LNCAP (cell line): ENCODE results near the gene NFATC3.

Experiments
- TF ChIP-seq, protein P1 (sequence below): fragments of 450-650 bp; IDR thresholded peaks from 2 replicates; pipeline ENCODE4 v1.5.1; 2017; ENCODE audit warnings: mild to moderate bottlenecking

The NFATC3 gene

DNA sequence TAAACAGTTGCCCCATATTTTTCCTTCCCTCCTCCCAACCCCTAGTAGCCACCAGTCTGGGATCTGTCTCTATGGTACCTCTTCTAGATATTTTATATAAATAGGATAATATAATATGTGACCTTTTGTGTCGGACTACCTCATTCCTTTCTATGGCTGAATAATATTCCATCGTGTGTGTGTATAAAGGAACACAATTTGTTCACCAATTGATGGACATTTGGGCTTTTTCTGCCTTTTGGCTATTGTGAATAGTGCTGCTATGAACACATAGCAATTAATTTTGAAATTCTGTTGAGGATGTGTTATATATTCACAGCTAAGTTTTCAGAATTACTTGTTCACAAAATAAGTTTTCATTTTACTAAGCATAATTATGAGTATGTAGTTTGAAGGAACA lies 2.5 kb downstream of the NFATC3 start:
- TF ChIP-seq, protein P1, sequence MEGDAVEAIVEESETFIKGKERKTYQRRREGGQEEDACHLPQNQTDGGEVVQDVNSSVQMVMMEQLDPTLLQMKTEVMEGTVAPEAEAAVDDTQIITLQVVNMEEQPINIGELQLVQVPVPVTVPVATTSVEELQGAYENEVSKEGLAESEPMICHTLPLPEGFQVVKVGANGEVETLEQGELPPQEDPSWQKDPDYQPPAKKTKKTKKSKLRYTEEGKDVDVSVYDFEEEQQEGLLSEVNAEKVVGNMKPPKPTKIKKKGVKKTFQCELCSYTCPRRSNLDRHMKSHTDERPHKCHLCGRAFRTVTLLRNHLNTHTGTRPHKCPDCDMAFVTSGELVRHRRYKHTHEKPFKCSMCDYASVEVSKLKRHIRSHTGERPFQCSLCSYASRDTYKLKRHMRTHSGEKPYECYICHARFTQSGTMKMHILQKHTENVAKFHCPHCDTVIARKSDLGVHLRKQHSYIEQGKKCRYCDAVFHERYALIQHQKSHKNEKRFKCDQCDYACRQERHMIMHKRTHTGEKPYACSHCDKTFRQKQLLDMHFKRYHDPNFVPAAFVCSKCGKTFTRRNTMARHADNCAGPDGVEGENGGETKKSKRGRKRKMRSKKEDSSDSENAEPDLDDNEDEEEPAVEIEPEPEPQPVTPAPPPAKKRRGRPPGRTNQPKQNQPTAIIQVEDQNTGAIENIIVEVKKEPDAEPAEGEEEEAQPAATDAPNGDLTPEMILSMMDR: no peak

DNA sequence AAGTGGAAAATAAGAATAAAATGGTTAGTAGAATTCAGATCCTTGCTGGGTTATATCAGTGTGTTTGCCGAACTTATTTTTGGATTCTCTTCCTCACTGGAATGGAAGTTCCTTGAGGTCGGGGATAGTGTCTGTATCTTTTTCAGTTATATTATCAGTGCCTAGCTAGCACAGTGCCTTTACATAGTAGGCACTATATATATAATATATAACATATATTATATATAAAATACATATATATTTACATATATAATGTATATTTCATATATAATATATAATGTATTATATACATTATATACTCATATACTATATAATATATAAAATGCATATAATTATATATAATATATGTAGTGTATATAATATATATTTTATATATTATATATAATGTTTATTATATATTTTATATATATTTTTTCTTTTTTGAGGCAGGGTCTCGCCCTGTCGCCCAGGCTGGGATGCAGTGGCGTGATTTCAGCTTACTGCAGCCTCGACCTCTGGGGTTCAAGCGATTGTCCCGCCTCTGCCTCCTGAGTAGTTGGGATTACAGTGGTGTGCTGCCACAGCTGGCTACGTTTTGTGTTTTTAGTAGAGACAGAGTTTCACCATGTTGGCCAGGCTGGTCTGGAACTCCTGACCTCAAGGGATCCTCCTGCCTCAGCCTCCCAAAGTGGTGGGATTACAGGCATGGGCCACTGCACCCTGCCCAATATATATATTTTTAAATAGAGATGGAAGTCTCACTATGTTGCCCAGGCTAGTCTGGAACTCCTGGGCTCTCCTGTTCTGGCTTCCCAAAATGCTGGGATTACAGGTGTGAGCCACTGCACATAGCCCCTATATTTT lies 3.2 kb downstream of the NFATC3 start:
- TF ChIP-seq, protein P1: no peak

DNA sequence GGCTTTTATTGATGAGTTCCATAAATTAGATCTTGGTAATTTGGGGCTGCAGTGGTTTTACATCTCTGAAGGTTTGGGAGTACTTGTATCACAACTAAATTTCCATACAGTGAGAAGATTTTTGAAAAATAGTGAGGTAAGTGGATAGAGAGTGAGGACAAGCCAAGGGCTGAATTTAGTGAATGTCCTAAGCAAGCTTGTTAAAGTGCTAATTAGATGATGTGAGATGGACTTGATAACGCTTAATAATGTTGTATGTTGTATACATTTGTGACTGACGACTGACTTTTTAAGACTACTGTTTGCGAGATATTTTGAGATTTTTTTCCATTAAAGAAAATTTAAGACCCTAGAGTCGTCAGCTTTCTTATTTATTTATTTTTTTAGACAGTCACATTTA lies 3.9 kb downstream of the NFATC3 start:
- TF ChIP-seq, protein P1: no peak

DNA sequence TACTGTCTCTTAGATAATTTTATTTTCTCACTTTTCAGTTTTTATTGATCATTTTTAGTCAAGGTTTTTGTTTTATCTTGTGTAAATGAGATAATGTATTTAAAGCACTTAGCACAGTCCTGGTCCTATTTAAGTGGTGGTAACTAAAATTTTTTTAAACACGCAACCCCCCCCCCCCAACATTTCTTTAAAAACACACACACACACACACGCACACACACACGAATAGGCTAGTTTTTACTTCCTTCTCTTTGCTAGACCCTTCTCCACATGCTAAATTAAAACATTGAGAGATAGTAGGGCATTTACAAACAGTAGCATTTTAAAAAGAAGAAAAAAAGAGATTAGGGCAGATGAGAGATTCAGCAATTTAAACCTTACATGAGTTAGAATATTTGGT lies 5.0 kb downstream of the NFATC3 start:
- TF ChIP-seq, protein P1: no peak

DNA sequence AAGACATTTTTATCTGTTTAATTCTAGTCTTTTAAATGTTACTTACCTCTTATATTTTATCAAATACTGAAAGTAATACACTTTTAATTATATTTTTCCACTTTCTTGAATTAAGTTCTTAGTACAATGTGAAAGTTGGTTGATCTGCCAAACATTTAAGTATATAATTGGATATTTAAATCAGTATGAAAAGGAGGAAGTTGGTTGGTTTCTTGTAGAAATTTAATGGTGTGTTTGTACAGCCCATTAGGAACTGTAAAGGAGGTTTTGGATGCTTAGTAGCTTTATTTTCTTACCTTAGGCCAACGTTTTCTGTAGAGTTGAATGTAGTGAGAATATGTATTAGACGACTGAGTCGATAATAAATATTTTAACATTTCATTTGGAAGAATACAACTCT lies 5.4 kb downstream of the NFATC3 start:
- TF ChIP-seq, protein P1: no peak

DNA sequence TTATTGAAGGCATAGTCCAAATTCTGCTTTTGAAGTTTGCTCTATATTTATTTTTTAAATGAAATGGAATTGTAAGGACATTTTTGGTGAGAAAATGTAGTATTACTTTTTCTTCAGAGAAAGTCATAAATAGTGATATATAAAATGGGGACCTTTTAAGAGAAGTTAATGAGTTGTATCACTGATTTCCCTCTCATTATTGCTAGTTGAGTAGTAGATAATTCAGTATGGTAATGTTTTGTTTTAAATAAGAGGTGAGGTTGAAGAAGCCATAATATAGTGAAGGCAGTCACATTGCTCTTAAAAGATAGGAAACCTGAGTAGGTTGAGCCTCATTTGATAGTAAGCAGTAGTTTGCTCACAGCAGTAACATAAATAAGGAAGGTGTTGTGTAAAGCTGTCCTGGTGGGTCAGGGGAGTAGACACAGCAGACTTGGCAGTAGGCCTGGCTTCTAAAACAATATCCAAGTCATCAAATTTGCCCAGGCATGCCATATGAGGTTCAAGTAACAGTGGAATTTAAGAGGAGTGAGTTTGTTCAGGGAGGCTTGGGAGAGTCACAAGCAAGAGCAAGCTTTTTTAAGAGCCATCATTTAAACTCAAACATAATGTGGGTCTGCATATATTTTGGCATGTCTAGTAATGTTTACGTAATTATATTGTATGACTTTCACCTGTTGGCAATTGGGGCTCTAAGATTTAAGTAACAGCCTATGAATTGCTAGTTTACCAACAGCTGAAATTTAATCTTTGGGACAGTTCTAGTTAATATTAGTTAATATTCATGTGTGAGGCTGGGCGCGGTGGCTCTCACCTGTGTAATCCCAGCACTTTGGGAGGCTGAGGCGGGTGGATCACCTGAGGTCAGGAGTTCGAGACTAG lies 6.5 kb downstream of the NFATC3 start:
- TF ChIP-seq, protein P1: no peak

DNA sequence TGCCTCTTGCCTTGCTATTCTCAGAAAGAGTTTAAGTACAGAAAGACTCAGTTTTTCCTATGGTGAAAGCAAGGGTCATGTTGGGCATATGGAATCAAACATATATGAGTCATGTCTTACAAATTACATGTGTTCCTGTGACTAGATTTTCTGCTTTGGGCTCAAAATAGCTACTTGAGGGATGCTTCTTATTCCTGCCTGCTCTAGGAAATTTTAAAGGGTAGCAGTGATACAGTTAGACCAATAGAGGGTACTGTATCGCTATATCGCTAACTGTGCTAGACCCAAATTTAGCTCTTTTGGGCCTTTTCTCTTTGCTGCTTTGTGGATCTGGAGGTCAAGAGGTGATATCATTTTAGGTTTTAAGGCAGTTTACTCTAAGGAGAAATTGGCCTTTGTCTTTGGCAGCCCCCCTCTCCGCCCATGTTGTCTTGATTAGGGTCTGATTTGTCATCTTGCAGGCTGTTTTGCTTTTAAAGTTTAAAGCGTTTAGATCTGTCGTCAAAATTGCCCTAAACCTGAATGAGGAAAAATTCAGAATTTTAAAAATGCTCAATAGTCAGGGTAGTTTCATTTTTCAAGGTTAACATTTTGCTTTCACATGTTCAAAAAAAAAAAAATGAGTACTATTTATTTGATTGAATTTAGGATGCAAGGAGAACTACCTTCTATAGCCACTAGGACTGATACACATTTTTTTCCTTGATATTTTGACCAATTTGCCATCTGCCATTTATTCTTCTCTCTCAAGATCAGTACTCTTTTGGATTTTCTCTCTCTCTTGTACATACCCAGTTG lies 8.8 kb downstream of the NFATC3 start:
- TF ChIP-seq, protein P1: no peak
